HG03442 (cell line): Measurements from ENCODE around the gene ZNF407.
"Not testable (repeated sequence)": the region's sequence is repeated elsewhere in the genome, so short reads cannot be mapped to it uniquely, and the experiment has no call there.

Source experiments
- ATAC-seq: cut with Tn5 transposase; IDR thresholded peaks from one replicate; pipeline ENCODE4 v1.9.1; 2021; ENCODE audit warnings: mild to moderate bottlenecking, moderate library complexity; ENCODE audit not compliant: unreplicated experiment

The ZNF407 gene

DNA sequence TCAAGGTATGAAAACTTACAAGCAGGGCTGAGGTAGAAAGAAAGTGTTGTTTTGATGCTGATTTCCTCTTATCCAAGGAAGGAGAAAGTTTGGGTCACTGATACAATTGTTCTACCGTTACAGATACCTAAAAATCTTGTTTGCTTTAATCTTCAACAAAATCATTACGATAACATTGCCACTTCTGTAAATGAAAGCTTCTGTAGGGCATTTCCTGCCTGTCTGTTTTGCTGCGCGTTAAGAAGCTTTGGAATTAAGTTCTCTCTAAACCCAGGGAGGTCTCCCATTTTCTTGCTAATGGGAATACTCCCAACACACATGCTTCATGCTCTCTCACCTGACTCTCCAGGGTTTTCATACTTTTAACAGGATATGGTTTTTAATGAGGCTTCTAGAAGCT, 352.8 kb downstream of the ZNF407 start:
- ATAC-seq = no peak

DNA sequence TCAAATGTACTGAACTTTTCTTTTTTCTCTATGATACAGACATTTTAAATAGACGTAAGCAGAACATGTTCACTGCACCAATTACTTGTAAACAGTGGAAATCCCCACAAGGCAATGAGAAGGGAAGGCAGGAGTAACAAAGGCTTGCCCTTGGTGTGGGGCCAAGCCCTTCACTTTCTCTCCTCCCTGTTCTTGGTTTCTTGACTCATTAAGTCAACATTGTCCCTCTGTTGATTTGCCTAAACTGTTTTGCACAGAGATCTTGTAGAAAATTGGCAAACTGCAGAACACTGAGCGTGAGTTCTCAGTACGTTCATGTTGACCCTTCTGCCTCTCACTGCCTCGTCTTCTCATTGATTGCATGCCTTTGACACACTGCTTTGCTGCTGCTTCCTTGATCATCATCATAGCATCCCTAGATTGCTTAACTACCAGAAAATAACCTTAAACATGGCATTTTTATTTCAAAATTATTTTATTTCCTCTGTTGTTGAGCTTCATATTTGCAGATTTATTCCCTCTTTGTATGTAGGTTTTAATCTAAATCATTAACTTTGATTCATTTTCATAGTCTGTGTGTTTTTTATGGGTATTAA, 353.6 kb downstream of the ZNF407 start:
- peak; percentile 76 for ATAC-seq

DNA sequence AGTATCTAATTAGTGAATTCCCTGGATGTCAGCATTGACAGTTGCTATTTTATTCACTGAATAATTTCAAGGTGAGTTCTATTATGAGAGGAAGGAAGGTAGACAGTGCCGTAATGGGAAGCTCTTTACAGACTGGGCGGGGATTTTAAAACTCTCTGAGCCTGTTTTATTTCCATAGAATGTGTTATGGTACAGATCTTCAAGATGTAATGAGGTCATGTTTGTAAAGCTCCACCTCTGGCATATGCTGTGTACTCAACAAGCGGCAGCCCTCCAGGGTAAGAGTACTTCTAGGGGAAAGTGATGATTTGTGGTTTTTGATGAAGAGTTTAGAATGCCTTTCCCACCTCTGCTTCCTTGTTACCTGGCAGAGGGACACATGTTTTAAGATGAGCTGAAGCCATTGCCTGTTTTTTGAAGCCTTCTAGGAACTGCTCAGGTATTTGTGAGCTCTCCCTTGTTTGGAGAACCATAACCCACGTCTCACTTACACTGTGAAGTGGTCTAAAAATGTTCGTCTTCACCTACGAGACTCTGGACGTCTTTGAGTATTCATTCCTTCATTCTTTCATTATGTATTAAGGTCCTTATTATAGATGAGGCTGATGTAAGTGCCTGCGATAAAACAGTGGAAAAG, 360.0 kb downstream of the ZNF407 start:
- ATAC-seq = no peak

DNA sequence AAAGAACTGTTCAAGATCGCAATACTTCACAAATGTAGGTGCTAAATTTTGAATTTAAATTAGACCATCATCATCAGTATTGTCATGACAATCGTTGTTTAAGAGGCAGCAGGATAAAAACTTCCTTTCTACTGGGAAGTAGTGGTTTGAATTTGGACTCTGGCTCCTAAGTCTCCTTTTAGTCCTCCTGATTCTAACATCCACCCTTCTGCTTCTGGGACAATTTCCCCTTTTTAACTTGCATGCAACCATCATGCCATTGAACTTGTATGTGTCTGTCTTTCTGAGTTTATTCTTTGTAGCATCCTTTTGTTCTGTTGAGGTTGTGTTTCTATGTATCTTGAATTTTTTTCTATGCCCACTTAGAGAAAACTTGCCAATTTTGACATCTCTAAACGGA, 361.5 kb downstream of the ZNF407 start:
- no peak for ATAC-seq

DNA sequence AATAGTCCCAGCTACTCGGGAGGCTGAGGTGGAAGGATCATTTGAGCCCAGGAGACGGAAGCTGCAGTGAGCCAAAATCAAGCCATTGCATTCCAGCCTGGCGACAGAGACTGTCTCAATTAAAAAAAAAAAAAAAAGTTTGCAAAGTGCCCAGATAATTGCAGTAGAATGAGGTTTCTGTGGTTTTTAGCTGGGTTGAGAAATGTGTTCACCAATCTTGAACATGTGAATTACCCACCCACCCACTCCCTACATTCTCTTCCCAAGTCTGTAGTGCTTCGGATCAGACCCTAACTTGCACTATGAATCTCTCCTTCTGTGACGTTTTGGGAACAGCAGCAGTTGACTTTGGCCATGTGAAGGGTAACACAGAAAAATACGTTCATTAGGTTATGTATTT, 363.9 kb downstream of the ZNF407 start:
- ATAC-seq = no peak

DNA sequence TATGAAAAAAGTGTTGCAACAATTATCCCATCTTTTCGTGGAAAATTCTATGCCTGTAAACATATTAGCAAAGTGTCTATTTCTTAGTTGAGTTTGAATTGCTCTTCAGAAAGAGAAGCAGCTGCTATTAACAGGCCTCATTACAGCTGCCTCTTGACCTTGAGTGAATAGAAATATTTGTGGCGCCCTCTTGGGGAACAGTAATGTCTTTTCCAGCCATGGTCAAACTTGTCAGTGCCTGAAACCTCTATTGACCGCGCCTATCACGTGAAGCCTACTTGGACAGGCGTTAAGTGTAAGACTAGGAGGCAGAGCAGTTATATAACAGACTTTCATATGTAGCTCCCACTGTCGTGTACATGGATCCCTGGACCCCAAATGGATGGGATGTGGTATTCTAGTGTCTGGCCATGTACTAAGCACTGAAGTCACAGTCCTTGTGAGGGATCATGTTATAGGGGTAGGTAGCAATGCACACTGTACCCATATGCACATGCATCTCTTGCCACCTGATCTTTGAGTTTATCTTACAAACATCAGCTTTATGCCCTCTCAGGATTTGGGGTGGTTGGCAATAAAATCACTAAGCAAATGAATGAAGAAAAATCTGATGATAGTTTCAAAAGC, 366.3 kb downstream of the ZNF407 start:
- ATAC-seq = peak; percentile 75

DNA sequence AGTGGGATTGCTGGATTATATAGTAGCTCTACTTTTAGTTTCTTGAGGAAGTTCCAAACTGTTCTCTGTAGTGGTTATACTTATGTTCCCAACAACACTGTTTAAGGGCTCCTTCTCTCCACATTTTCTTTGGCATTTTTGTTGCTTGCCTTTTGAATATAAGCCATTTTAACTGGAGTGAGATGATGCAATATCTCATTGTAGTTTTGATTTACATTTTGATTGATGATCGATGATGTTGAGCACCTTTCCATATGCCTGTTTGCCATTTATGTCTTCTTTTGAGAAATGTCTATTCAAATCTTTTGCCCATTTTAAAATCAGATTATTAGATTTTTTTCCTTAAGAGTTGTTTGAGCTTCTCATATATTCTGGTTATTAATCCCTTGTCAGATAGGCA, 368.0 kb downstream of the ZNF407 start:
- ATAC-seq = no peak

DNA sequence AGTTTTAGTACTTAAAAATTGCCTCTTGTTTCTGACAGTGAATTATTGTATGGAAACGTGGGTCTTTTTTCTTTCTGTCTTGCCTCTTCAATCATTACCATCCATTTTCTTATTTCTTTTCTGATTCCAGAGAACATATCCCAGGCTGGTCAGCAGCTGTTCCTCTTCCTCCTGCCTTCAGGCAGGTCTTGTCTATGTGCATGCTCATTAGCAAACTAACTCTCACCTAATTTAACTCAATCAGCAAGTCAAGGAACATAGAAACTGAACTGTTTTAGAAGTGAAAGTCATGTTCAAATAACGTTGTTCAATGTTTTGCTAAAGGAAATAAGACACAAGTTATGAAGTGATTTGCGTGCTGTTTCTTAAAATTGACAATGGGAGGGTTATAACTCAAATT, 369.8 kb downstream of the ZNF407 start:
- no peak for ATAC-seq

DNA sequence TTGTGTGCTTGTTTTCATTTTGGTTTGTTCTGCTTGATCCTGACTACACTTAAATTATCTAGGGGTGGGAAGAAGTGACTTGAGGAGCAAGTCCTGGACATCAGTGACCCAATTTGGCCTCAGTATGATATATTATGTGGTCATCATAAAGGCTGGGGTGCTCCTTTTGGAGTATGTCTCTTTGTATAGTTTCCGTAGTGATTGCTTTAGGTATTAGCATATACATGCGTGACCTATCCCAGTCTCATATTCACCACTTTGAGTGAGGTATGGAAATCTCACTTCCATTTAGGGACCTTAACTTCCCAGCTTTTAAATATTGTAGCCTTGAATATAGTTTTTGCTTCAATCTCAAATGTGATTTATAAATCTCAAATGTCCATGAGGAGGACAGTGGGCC, 370.3 kb downstream of the ZNF407 start:
- ATAC-seq = no peak

DNA sequence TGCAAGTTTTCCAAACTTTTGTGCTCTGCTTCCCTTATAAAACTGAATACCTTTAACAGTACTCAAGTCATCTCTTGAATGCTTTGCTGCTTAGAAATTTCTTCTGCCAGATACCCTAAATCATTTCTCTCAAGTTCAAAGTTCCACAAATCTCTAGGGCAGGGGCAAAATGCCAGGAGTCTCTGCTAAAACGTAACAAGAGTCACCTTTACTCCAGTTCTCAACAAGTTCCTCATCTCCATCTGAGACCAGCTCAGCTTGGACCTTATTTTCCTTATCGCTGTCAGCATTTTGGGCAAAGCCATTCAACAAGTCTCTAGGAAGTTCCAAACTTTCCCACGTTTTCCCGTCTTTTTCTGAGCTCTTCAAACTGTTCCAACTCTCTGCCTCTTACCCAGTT, 373.7 kb downstream of the ZNF407 start:
- not testable (repeated sequence) for ATAC-seq

DNA sequence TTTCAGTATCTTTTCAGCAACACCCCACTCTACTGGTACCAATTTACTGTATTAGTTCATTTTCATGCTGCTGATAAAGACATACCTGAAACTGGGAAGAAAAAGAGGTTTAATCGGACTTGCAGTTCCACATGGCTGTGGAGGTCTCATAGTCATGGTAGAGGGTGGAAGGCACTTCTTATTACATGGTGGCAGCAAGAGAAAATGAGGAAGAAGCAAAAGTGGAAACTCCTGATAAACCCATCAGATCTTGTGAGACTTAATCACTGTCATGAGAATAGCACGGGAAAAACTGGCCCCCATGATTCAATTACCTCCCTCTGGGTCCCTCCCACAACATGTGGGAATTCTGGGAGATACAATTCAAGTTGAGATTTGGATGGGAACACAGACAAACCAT, 374.1 kb downstream of the ZNF407 start:
- ATAC-seq = not testable (repeated sequence)

DNA sequence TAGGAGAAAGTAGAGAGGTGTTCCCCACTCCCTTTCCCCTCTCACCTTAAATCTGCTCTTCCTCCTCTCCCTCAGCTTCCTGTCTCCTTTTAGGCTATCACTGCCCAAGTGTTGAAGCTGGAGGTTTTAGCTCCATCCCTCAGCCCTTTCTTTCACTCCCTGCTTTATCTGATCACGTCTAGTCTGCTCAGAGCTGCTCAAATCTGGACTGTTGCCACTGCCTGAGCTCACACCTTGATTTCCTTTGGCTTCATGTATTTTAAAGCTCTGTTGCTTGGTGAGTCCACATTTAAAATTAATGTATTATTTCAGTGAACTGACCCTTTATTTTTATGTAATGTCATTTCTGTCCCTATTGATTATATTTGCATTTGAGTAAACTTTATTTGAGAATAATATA, 374.7 kb downstream of the ZNF407 start:
- ATAC-seq = no peak

DNA sequence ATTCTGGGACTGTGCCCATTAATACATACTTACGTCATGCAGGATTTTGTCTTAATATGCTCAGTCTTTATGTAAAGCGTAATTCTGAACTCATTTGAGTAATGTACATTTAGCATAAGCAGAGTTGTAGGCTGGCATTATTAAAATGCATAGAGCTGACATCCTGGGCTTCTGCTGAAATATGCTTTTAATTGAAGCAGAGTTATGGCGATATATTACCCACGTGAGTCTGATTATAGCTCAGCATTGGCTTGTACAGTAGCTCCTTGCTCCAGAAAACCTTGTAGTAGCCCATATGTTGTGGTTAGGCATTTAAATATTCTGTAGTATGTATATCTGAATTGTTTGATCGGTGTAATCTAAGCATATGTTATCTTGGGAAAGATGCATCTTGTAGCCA, 377.3 kb downstream of the ZNF407 start:
- ATAC-seq = no peak

DNA sequence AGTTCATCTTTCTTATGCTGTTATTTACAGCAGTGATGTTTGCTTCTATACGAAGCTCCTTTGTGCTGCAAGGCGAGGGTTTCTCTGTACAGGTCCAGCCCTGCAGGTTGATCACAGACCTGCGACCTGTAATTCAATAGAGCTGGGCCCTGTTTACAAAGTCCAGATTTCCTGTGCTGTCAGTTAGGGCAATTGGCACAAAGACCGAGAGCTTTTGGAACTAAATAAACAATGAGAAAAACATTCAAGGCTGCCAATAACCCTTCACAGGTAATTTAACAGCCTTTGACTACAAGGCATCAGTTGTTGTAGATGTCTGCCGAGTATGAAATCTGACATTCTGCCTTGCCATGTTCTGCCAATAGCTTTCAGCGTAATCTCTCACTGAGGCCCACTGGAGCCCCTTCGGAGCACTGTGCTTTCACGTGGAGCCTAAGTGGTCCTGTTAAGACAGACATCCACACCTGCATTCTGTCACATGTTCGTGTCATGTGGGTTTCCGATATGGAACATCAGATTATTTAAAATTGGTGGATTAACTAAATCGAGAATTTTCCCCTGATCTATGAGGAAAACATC, 378.8 kb downstream of the ZNF407 start:
- ATAC-seq = no peak

DNA sequence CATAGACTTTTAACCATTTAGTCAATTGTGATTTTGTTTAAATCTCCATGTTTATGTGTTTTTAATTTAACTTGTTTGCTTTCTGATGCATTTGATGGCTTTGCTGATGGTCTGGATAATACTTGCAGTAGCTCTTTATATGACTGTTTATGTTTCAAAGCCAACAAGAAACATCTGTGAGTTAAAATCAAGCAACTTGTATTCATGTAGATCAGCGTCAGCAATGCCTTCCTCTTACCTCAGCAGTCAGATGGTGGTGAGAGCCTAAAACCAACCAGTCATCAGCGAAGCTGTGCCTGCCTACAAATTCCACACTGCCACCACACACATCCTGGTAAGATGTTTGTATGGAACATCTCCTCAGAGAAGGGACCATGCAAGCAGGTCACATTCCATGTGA, 379.4 kb downstream of the ZNF407 start:
- ATAC-seq = no peak

DNA sequence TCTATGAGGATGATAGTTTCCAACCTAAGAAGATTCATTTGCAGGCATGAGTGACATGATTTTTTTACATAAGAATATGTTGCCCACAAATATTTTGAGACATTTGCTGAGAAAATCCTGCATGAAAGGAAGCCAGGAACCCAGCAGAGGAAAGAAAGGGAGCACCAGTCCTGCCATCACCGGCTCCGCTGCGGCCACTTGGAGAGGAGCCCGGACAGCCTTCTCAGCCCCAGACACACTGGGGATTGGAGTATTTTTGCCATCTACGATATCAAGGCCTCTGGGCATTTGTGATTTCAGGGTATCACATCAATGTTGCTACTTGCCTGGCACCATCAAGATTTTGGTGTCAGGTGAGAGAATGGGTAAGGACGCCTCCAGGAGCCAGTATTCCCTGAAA, 383.0 kb downstream of the ZNF407 start:
- ATAC-seq = no peak

DNA sequence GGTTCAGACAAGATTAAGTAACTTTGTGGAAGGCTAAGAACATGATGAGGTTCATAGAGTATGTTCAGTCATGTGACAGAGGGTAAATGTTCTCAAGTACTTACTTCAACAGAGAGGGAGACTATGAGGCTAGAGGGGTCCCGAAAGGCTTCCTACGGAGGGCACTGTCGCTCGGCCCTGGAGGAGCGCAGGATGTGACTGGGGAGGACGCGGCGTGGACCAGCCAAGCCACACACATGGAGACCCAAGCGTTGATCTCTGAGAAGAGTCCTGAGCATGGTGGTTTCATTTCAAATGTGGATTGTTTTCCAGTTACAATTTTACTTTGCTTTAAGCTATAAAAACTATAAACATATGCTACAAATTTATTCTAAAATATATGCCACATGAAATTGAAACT, 383.8 kb downstream of the ZNF407 start:
- no peak for ATAC-seq

DNA sequence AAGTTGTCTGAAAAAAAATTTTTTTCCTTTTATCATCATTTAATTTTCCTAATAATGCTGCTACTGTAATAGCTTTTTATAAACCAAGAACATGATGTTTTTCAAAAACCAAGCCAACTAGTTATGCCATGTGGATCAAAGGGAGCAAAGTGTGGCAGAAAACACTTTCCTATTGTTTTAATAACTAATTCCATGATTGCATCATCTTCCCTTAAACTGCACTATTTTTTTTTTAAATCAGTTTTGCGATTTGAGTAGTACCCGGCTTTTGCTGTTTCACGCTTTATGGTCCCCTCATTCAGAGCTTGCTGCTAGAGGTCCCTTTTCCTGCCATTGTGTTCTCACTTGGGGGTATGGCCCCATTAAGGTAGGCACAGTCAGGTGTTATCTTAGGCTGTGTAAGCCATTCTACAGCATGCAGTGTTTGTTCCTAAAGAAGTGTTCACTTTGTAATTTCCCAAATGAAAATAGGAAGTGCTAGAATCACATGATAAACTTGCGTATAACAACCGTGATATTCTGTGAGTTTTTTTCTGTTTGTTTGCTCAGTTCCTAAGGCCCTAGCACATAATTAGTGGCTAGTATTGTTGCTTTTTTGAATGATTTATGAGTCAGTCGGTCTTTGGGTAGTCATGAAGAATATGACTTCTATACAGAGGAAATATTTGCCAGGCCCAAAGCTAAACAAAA, 385.4 kb downstream of the ZNF407 start:
- no peak for ATAC-seq

DNA sequence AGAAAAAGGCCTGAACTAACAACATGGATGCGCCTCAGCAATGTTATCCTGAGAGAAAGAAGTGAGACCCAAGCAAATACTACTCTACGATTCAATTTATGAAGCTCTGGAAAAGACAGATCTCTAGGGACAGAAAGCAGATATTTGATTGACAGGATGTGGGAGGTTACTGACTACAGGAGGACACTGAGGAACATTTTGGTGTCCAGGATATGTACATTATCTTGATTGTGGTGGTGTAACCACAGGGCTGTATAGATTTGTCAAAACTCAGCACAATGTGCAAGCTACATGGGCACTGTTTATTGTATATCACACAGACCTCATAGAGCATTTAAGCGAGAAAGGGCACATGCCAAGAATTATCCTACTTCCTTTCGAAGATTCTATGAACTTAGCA, 391.5 kb downstream of the ZNF407 start:
- ATAC-seq = no peak

DNA sequence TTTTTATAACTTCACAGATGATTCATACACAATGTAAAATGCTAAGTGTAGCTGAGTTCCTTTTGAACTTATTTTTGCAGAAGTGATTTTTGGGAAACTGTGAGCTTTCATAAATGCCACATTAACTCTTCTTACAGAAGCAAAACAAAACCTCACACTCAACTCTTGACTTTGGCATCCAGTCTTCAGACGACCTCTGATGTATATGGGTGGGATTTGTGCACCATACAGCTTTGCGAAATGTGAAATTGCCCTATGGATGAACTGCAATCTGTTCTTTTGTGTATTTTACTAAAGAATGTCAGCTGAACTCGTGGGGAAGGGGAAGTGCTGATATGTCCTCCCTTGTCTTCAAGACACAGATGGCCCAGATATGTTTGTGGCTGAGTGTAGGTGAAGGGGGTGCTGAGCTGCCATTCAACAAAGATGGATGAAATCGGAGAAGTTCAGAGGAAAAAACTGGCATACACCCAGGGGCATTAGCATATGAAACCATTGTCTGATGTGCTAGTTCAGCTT, 393.0 kb downstream of the ZNF407 start:
- no peak for ATAC-seq
